Neuronal stem cell (in vitro differentiated cells): ENCODE measurements around the gene GNL1.

ENCODE experiments used
- DNase-seq: peaks from one replicate; pipeline ENCODE4 v3.0.0-alpha.2; 2013; ENCODE audit warnings: low spot score
- H2AFZ ChIP-seq: one replicate; pipeline ENCODE4 v1.6.1; 2013; ENCODE audit warnings: mild to moderate bottlenecking, low read length, inconsistent platforms
- H2AK5ac ChIP-seq: 2 replicates; pipeline ENCODE4 v1.6.1; 2013; ENCODE audit warnings: low read depth, mild to moderate bottlenecking, inconsistent platforms, low read length, moderate library complexity, mixed read lengths
- H2BK120ac ChIP-seq: 2 replicates; pipeline ENCODE4 v1.6.1; 2013; ENCODE audit warnings: low read depth, mild to moderate bottlenecking, inconsistent platforms, low read length, moderate library complexity, mixed read lengths
- H2BK12ac ChIP-seq: one replicate; pipeline ENCODE4 v1.6.1; 2013; ENCODE audit warnings: low read length, inconsistent platforms
- H2BK15ac ChIP-seq: 2 replicates; pipeline ENCODE4 v1.6.1; 2013; ENCODE audit warnings: mild to moderate bottlenecking, low read length, inconsistent platforms, mixed read lengths
- H2BK5ac ChIP-seq: one replicate; pipeline ENCODE4 v1.6.1; 2013; ENCODE audit warnings: inconsistent platforms, mild to moderate bottlenecking, low read length, moderate library complexity
- H3K14ac ChIP-seq: one replicate; pipeline ENCODE4 v1.6.1; 2013; ENCODE audit warnings: low read length, inconsistent platforms
- H3K18ac ChIP-seq: 2 replicates; pipeline ENCODE4 v1.6.1; 2013; ENCODE audit warnings: low read length, inconsistent platforms
- H3K23ac ChIP-seq: 2 replicates; pipeline ENCODE4 v1.6.1; 2013; ENCODE audit warnings: low read depth, mild to moderate bottlenecking, mixed read lengths, low read length, inconsistent platforms; ENCODE audit not compliant: poor library complexity
- H3K27ac ChIP-seq: replicated peaks from 3 replicates; pipeline ENCODE4 v1.5.1; 2013; ENCODE audit warnings: low read length, inconsistent platforms
- H3K27me3 ChIP-seq, 3 experiments: 2 replicates each; pipeline ENCODE4 v1.6.1; 2013; ENCODE audit warnings: low read length in 3 of 3, mild to moderate bottlenecking in 2 of 3, inconsistent platforms in 1 of 3, low read depth in 1 of 3, mixed read lengths in 1 of 3, moderate library complexity in 1 of 3; ENCODE audit not compliant: control insufficient read depth in 3 of 3, insufficient read depth in 3 of 3
- H3K36me3 ChIP-seq, 2 donors: replicated peaks in 1 of 2; 2 replicates each; pipeline ENCODE4 v1.6.1; 2013; ENCODE audit warnings: low read length in 2 of 2; ENCODE audit not compliant: control insufficient read depth in 2 of 2, insufficient read depth in 2 of 2
- H3K4ac ChIP-seq: 2 replicates; pipeline ENCODE4 v1.6.1; 2013; ENCODE audit warnings: inconsistent platforms, mild to moderate bottlenecking, low read length, moderate library complexity
- H3K4me1 ChIP-seq, 2 donors: 1 replicate in 1 of 2; 2 replicates in 1 of 2; pipeline ENCODE4 v1.6.1; 2013; ENCODE audit warnings: low read length in 2 of 2, low read depth in 1 of 2; ENCODE audit not compliant: control insufficient read depth in 2 of 2, insufficient read depth in 1 of 2
- H3K4me2 ChIP-seq: one replicate; pipeline ENCODE4 v1.6.1; 2013; ENCODE audit warnings: mild to moderate bottlenecking, low read length, inconsistent platforms; ENCODE audit not compliant: insufficient read depth, poor library complexity, severe bottlenecking
- H3K4me3 ChIP-seq, 2 donors: 2 replicates each; pipeline ENCODE4 v1.5.1; 2013; ENCODE audit warnings: low read length in 2 of 2, mild to moderate bottlenecking in 2 of 2, inconsistent platforms in 1 of 2, moderate library complexity in 1 of 2
- H3K79me1 ChIP-seq: one replicate; pipeline ENCODE4 v1.6.1; 2013; ENCODE audit warnings: low read depth, mild to moderate bottlenecking, inconsistent platforms, low read length, moderate library complexity
- H3K9ac ChIP-seq: one replicate; pipeline ENCODE4 v1.6.1; 2013; ENCODE audit warnings: mild to moderate bottlenecking, low read depth, low read length, inconsistent platforms; ENCODE audit not compliant: poor library complexity
- H3K9me3 ChIP-seq, 2 donors: replicated peaks in 1 of 2; 2 replicates each; pipeline versions ENCODE3 to v1.6.1; 2013; ENCODE audit warnings: low read length in 2 of 2, mild to moderate bottlenecking in 2 of 2, inconsistent platforms in 1 of 2, low read depth in 1 of 2, mixed read lengths in 1 of 2, moderate library complexity in 1 of 2; ENCODE audit not compliant: control insufficient read depth in 2 of 2, insufficient read depth in 1 of 2
- H4K8ac ChIP-seq: one replicate; pipeline ENCODE4 v1.6.1; 2013; ENCODE audit warnings: low read depth, mild to moderate bottlenecking, inconsistent platforms, low read length, moderate library complexity
- H4K91ac ChIP-seq: one replicate; pipeline ENCODE4 v1.6.1; 2013; ENCODE audit warnings: low read length, low read depth, mild to moderate bottlenecking, inconsistent platforms; ENCODE audit not compliant: poor library complexity
- WGBS, 2 donors: extraction: QIAGEN DNeasy Blood & Tissue Kit; methylation state at CpG; one replicate each; pipeline ENCODE4 v1.1.7; 2013; ENCODE audit warnings: missing lambda C conversion rate in 2 of 2, mixed read lengths in 1 of 2; ENCODE audit not compliant: insufficient read length in 2 of 2, insufficient replicate concordance in 1 of 2; ENCODE audit errors: extremely low coverage in 2 of 2; 5-methylcytosine and 5-hydroxymethylcytosine counted together

Gene GNL1

GRCh38 chr6:30570263-30570662 lies 14.0 kb upstream of the GNL1 start:
- no peak overlapping the region for H3K9ac ChIP-seq
- no CpG with 5 or more reads among the region's 1 CpG for WGBS, 2 donors
- no peak overlapping the region for H3K4ac ChIP-seq
- H2BK15ac ChIP-seq: no peak overlapping the region
- H2BK120ac ChIP-seq: no peak overlapping the region
- peaks cover 5 to 8% of the 10 kb centered on the region in 2 donors for H3K4me1 ChIP-seq
- H2BK5ac ChIP-seq: no peak overlapping the region
- DNase-seq: no peak
- no peak overlapping the region for H4K8ac ChIP-seq
- H3K4me2 ChIP-seq: no peak overlapping the region
- H3K9me3 ChIP-seq: no peaks in the 10 kb centered on the region
- no peak overlapping the region for H3K27ac ChIP-seq
- no peak overlapping the region for H3K18ac ChIP-seq
- H3K79me1 ChIP-seq: peaks cover 2% of the 10 kb centered on the region
- peak overlapping the region; percentile 93 for H2AFZ ChIP-seq
- H2BK12ac ChIP-seq: no peak overlapping the region
- H3K4me3 ChIP-seq: peak overlapping the region in 1 of 2 donors; percentile 63
- no peak overlapping the region for H4K91ac ChIP-seq
- peaks cover 3 to 28% of the 10 kb centered on the region in 2 donors for H3K36me3 ChIP-seq
- H3K14ac ChIP-seq: no peak overlapping the region
- no peak overlapping the region for H2AK5ac ChIP-seq
- H3K27me3 ChIP-seq: peaks cover 0 to 2% (median 0%) of the 10 kb centered on the region in 3 experiments
- H3K23ac ChIP-seq: no peak overlapping the region

GRCh38 chr6:30568245-30568644 lies 12.0 kb upstream of the GNL1 start:
- Histone ChIP-seq H3K4me2 (no peak overlapping the region), H3K4ac (no peak overlapping the region), H3K4me3 (no peak overlapping the region), H3K79me1 (peaks cover 2% of the 10 kb centered on the region), H4K91ac (no peak overlapping the region), H2BK5ac (no peak overlapping the region), H3K36me3 (peaks cover 0 to 19% of the 10 kb centered on the region in 2 donors), H4K8ac (no peak overlapping the region), H3K14ac (no peak overlapping the region), H2BK15ac (no peak overlapping the region), H3K23ac (no peak overlapping the region), H3K9me3 (no peaks in the 10 kb centered on the region), H3K9ac (no peak overlapping the region), H3K4me1 (peaks cover 5 to 8% of the 10 kb centered on the region in 2 donors), H2AK5ac (no peak overlapping the region), H3K18ac (no peak overlapping the region), H2BK12ac (no peak overlapping the region), H2BK120ac (no peak overlapping the region), H3K27me3 (peaks cover 0 to 2% (median 0%) of the 10 kb centered on the region in 3 experiments), H2AFZ (no peak overlapping the region), H3K27ac (no peak overlapping the region)
- DNase-seq: no peak
- WGBS, 2 donors: no CpG with 5 or more reads among the region's 3 CpGs

GRCh38 chr6:30565772-30566171 lies 9.5 kb upstream of the GNL1 start:
- Histone ChIP-seq H3K27me3 (peaks cover 0 to 2% (median 0%) of the 10 kb centered on the region in 3 experiments), H4K8ac (no peak overlapping the region), H2BK120ac (no peak overlapping the region), H3K4ac (no peak overlapping the region), H3K23ac (no peak overlapping the region), H3K9me3 (no peaks in the 10 kb centered on the region), H3K18ac (no peak overlapping the region), H3K36me3 (peaks cover 15 to 31% of the 10 kb centered on the region in 2 donors), H4K91ac (no peak overlapping the region), H2BK5ac (no peak overlapping the region), H3K4me2 (no peak overlapping the region), H3K4me1 (peaks cover under 1 to 2% of the 10 kb centered on the region in 2 donors), H2AK5ac (no peak overlapping the region), H2BK12ac (no peak overlapping the region), H3K4me3 (no peak overlapping the region), H2AFZ (no peak overlapping the region), H3K9ac (no peak overlapping the region), H3K79me1 (no peaks in the 10 kb centered on the region), H3K27ac (no peak overlapping the region), H2BK15ac (no peak overlapping the region), H3K14ac (no peak overlapping the region)
- DNase-seq: no peak

GRCh38 chr6:30564114-30564513 lies 7.8 kb upstream of the GNL1 start:
- Histone ChIP-seq H3K4ac (no peak overlapping the region), H3K14ac (no peak overlapping the region), H3K27ac (no peak overlapping the region), H2BK120ac (no peak overlapping the region), H3K23ac (no peak overlapping the region), H4K8ac (no peak overlapping the region), H2BK5ac (no peak overlapping the region), H3K27me3 (no peaks in the 10 kb centered on the region), H3K9ac (no peak overlapping the region), H3K79me1 (no peaks in the 10 kb centered on the region), H2AK5ac (no peak overlapping the region), H3K36me3 (peaks cover 15 to 39% of the 10 kb centered on the region in 2 donors), H3K4me1 (no peaks in the 10 kb centered on the region), H4K91ac (no peak overlapping the region), H2BK12ac (no peak overlapping the region), H3K4me3 (no peak overlapping the region), H3K9me3 (no peaks in the 10 kb centered on the region), H2BK15ac (no peak overlapping the region), H2AFZ (no peak overlapping the region), H3K18ac (no peak overlapping the region), H3K4me2 (no peak overlapping the region)
- no CpG with 5 or more reads among the region's 1 CpG for WGBS, 2 donors
- no peak for DNase-seq
